Lung (tissue), 12 donors: ENCODE measurements around the gene CDCA4. TPM values are rescaled to one million over a fixed set of nuclear protein-coding genes. Genes with fewer than 3 reads are reported as not detected.

Experiments used
- ATAC-seq: fragments of 200-7000 bp; cut with Tn5 transposase; one replicate; pipeline ENCODE4 v1.9.1; 2020; ENCODE audit warnings: moderate number of reproducible peaks; ENCODE audit not compliant: insufficient read depth, low FRiP score
- DNase-seq, 3 donors: peaks; one replicate each; pipeline ENCODE4 v3.0.0-alpha.2; 2013 to 2017
- H3K27ac ChIP-seq, 2 donors: one replicate each; pipeline ENCODE4 v1.5.1; 2013; ENCODE audit warnings: mild to moderate bottlenecking in 2 of 2, moderate library complexity in 2 of 2, control low read depth in 1 of 2, inconsistent platforms in 1 of 2, low read depth in 1 of 2, low read length in 1 of 2
- H3K27me3 ChIP-seq, 3 donors: one replicate each; pipeline ENCODE4 v1.5.1; 2013; ENCODE audit warnings: low read length in 2 of 3; ENCODE audit not compliant: control insufficient read depth in 3 of 3, insufficient read depth in 3 of 3
- H3K36me3 ChIP-seq, 4 donors: one replicate each; pipeline ENCODE4 v1.5.1; 2013; ENCODE audit warnings: low read length in 4 of 4, mild to moderate bottlenecking in 1 of 4, moderate library complexity in 1 of 4; ENCODE audit not compliant: control insufficient read depth in 4 of 4, insufficient read depth in 4 of 4
- H3K4me1 ChIP-seq, 5 donors: one replicate each; pipeline ENCODE4 v1.5.1; 2013; ENCODE audit warnings: low read length in 5 of 5, mild to moderate bottlenecking in 2 of 5, moderate library complexity in 1 of 5; ENCODE audit not compliant: control insufficient read depth in 5 of 5, insufficient read depth in 5 of 5
- H3K4me3 ChIP-seq: one replicate; pipeline ENCODE4 v1.5.1; 2013; ENCODE audit warnings: mild to moderate bottlenecking, control low read depth, moderate library complexity
- H3K9ac ChIP-seq, 2 donors: one replicate each; pipeline ENCODE4 v1.5.1; 2013; ENCODE audit warnings: low read length in 2 of 2, control low read depth in 1 of 2; ENCODE audit not compliant: insufficient read depth in 1 of 2
- H3K9me3 ChIP-seq, 4 donors: one replicate each; pipeline ENCODE4 v1.5.1; 2013; ENCODE audit warnings: low read length in 3 of 4, mild to moderate bottlenecking in 1 of 4, moderate library complexity in 1 of 4; ENCODE audit not compliant: control insufficient read depth in 4 of 4, insufficient read depth in 3 of 4
- WGBS, 2 donors: extraction: QIAGEN DNeasy Blood & Tissue Kit; methylation state at CpG; one replicate each; pipeline ENCODE4 v1.1.7; 2013; 5-methylcytosine and 5-hydroxymethylcytosine counted together
- polyA plus RNA-seq, 2 donors: library from polyadenylated mRNA; stranded (reverse); fragments of 200-250 nt; gene quantifications; one replicate each; pipeline ENCODE4 v1.2.1, GENCODE V29; 2013
- total RNA-seq, 2 donors: library from RNA; depleted of rRNA in 1 of 2; stranded (reverse); fragments of >200 nt in 1 of 2; gene quantifications; one replicate each; pipeline ENCODE4 v1.2.1, GENCODE V29; 2014 to 2021
- TF ChIP-seq, protein P1 (sequence below): IDR thresholded peaks from 2 replicates; pipeline ENCODE4 v1.5.1; 2012; ENCODE audit warnings: mild to moderate bottlenecking; ENCODE audit errors: control extremely low read depth, extremely low read depth
- donor health status: control.
- donor health status: control.
- donor health status: Bipolar disorder and iron deficiency.
- donor health status: healthy.
- donor health status: DM: yes; HTN: yes; CAD: no.

CDCA4 gene
- total and polyA plus RNA-seq, 4 donors, result 7.5 to 9.8 (median 8.2) TPM

DNA sequence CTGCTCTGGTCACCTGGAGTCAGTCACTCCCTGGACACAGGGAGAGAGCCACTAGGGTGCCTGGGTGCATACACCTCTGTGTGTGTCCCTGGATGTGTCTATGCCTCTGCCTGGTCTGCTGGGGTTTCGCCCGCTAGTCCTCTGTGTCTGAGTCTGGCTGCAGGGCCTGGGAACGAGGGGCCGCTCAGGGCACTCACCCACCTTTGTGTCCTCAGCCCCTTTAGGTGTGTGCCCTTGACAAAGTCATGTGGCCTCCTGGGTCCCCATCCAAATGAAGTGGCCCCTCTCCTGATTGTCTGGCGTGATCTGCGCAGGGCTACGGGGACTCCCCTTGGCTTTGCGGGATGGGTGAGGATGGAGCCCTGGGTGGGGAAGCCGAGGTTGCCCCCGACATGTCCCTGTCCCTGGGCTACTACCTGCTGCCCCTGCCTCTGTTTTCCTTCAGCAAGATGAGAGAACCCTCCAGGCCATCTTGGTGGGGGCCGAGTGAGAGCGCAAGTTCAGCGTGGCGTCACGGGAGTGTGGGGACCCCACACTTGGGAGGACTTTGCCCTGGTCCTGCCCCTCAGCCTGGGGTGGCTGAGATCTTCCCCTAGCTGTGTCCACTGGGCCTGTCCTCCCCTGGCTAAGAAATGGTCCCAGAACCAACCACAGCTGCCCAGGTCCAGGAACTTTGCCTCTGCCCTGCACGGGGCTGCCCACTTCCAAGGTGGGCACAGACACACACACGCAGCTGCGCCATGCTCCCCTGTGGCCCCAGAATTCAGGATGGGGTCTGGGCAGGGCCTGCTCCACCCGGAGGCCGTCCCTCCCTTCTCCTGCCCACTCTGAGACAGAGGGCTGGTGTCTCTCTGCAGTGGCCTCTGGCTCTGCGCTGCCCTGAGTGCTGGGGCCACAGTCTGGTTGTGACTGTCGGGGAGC lies 40.0 kb downstream of the CDCA4 start:
- TF ChIP-seq, protein P1, sequence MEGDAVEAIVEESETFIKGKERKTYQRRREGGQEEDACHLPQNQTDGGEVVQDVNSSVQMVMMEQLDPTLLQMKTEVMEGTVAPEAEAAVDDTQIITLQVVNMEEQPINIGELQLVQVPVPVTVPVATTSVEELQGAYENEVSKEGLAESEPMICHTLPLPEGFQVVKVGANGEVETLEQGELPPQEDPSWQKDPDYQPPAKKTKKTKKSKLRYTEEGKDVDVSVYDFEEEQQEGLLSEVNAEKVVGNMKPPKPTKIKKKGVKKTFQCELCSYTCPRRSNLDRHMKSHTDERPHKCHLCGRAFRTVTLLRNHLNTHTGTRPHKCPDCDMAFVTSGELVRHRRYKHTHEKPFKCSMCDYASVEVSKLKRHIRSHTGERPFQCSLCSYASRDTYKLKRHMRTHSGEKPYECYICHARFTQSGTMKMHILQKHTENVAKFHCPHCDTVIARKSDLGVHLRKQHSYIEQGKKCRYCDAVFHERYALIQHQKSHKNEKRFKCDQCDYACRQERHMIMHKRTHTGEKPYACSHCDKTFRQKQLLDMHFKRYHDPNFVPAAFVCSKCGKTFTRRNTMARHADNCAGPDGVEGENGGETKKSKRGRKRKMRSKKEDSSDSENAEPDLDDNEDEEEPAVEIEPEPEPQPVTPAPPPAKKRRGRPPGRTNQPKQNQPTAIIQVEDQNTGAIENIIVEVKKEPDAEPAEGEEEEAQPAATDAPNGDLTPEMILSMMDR, result no peak
- no peak for ATAC-seq
- 92 to 94% methylated on average over 22 of the region's 22 CpGs for WGBS, 2 donors
- Histone ChIP-seq H3K9ac (no peak overlapping the region), H3K27ac (no peak overlapping the region), H3K4me1 (peaks cover 0 to 17% (median 0%) of the 10 kb centered on the region in 5 donors), H3K9me3 (no peaks in the 10 kb centered on the region), H3K4me3 (no peak overlapping the region), H3K27me3 (peaks cover 0 to 2% (median 0%) of the 10 kb centered on the region in 3 donors), H3K36me3 (no peaks in the 10 kb centered on the region)
- no peak for DNase-seq

DNA sequence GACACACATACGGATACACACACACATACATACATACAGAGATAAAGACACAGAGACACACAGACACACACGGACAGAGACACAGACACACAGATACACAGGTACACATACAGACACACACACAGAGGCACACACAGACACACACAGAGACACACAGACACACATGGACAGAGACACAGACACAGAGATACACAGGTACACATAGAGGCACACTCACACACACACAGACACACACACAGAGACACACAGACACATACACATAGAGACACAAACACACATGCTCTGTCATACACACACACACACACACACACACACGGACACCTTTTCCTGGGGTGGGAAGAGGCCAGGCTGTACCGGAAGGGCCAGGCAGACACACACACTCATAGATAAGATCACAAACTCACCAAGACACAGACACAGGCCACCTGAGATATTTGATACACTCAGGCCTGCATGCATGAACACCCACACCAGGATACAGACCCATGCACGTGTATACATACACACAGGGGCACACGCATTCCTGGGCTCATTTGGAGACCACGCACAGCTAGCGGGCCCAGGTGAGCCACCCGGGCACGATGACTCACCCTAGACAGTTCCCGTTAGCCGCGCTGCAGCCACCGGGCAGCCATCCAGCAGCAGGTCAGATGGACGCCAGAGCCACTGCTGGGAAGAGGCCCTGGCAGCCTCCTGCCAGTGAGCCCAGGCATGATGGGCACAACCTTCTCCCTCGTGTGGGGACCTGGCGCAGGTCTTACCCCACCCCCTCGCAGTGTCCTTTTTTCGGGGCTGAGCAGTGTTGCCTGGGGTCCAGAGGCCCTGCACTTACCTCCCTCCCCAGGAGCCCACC lies 40.9 kb downstream of the CDCA4 start:
- peak; percentile 38 for ATAC-seq
- H3K9ac ChIP-seq, result no peak overlapping the region

DNA sequence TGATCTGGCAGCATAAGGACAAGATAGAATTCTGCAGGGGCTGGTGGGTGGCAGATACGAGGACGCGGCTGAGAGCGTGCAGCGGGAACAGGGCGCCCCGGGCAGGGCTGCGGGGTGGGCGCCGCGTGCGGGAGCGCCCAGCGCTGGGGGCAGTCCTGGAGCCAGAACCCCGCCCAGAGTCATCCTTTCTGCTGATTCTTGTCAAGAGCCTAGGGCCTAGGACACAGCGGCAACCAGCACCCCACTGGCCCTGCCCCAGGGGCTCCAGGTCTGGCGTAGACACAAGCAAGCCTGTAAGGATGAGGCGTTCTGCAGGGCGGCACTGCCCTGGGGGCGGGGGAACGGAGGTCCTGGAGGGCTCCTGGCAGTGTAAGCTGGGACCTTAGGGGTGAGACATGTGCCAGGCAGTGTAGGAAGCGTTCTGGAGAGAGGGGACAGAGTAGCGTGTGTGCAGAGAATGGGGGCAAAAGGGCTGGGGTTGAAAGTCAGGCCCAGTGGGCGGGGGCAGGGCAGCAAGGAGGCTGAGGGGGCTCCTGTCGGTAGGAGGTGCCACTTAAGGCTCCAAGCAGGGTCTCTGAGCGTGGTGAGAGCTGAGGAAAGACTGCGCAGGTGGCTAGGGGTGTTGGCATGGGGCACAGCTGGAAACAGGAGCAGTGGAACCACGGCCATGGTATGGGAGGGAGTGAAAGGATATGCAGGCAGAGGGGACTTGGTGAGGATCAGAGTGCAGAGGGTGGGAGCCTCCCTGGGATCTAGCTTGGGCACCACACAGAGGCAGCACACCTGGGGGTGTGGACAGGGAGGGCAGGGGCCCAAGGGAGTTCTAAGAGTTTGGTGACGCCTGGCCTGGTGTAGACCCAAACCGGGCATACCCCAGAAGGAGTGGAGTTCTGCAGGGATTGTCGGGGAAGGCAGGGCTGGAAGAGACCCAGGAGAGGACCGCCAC lies 41.9 kb downstream of the CDCA4 start:
- Histone ChIP-seq H3K27me3 (peaks cover 0 to 2% (median 0%) of the 10 kb centered on the region in 3 donors), H3K36me3 (no peaks in the 10 kb centered on the region), H3K27ac (no peak overlapping the region), H3K4me3 (no peak overlapping the region), H3K4me1 (peaks cover under 1 to 28% (median 4%) of the 10 kb centered on the region in 5 donors), H3K9ac (no peak overlapping the region), H3K9me3 (no peaks in the 10 kb centered on the region)
- ATAC-seq, result no peak
- 67% methylated on average over 24 to 32 of the region's 32 CpGs for WGBS, 2 donors
- DNase-seq, result no peak
- TF ChIP-seq, protein P1, result no peak

More for the DNA sequence above, 40.9 kb downstream of the CDCA4 start:
- DNase-seq, result no peak
- 59 to 75% methylated on average over 19 of the region's 19 CpGs for WGBS, 2 donors
- H3K9me3 ChIP-seq, result no peaks in the 10 kb centered on the region
- no peak overlapping the region for H3K4me3 ChIP-seq
- TF ChIP-seq, protein P1, result no peak
- H3K36me3 ChIP-seq, result no peaks in the 10 kb centered on the region
- peaks cover 0 to 19% (median 0%) of the 10 kb centered on the region in 5 donors for H3K4me1 ChIP-seq
- H3K27me3 ChIP-seq, result peaks cover 0 to 2% (median 0%) of the 10 kb centered on the region in 3 donors
- no peak overlapping the region for H3K27ac ChIP-seq
